CD4-positive, alpha-beta T cell (primary cell): Measurements from ENCODE around the gene CCDC28B. TPM values are rescaled to one million over a fixed set of nuclear protein-coding genes. Genes with fewer than 3 reads are reported as not detected.

Experiments
- ATAC-seq: fragments of 200-7000 bp; cut with Tn5 transposase; one replicate; pipeline ENCODE4 v1.10.0; 2022; ENCODE audit warnings: mild to moderate bottlenecking; ENCODE audit not compliant: poor library complexity
- CTCF ChIA-PET: fragments of 350-600 bp; sonication (Branson Sonifier 250); formaldehyde crosslinking; loops from one replicate; lab custom pipeline; 2021; ENCODE audit warnings: antibody characterized with exemption, inconsistent platforms; lab: Charles Lee
- POLR2A ChIA-PET: fragments of 350-600 bp; sonication (Branson Sonifier 250); formaldehyde crosslinking; loops from one replicate; lab custom pipeline; 2021; ENCODE audit warnings: antibody characterized with exemption, inconsistent platforms; lab: Charles Lee
- DNase-seq, 14 experiments: peaks; one replicate each; pipeline ENCODE4 v3.0.0-alpha.2; 2013 to 2020; ENCODE audit warnings: mixed read lengths in 2 of 14
- H3K27ac ChIP-seq, 2 donors: one replicate each; pipeline versions ENCODE4 v1.5.1 to v1.7.0; 2013; ENCODE audit warnings: low read length in 2 of 2, low read depth in 1 of 2, mild to moderate bottlenecking in 1 of 2
- H3K27me3 ChIP-seq, 2 experiments: 1 replicate in 1 of 2; 2 replicates in 1 of 2; pipeline versions ENCODE4 v1.6.1 to v1.7.0; 2013; ENCODE audit warnings: low read length in 2 of 2, control low read depth in 1 of 2, mild to moderate bottlenecking in 1 of 2, moderate library complexity in 1 of 2; ENCODE audit not compliant: insufficient read depth in 2 of 2, control insufficient read depth in 1 of 2
- H3K36me3 ChIP-seq: one replicate; pipeline ENCODE4 v1.6.1; 2013; ENCODE audit warnings: low read length, control low read depth; ENCODE audit not compliant: insufficient read depth
- H3K4me1 ChIP-seq: one replicate; pipeline ENCODE4 v1.6.1; 2013; ENCODE audit warnings: low read length, control low read depth; ENCODE audit not compliant: insufficient read depth
- H3K4me3 ChIP-seq: one replicate; pipeline ENCODE4 v1.5.1; 2013; ENCODE audit warnings: mild to moderate bottlenecking, low read length, moderate library complexity
- H3K9me3 ChIP-seq, 2 experiments: 1 replicate in 1 of 2; 2 replicates in 1 of 2; pipeline versions ENCODE4 v1.6.1 to v1.7.0; 2013; ENCODE audit warnings: low read length in 2 of 2, mild to moderate bottlenecking in 2 of 2, control low read depth in 1 of 2, moderate library complexity in 1 of 2; ENCODE audit not compliant: control insufficient read depth in 1 of 2, insufficient read depth in 1 of 2
- H3K27ac Mint-ChIP-seq: one replicate; pipeline ENCODE4 v1.8.0; 2020; ENCODE audit warnings: mixed read lengths
- H3K27me3 Mint-ChIP-seq: one replicate; pipeline ENCODE4 v1.8.0; 2021; ENCODE audit warnings: mixed read lengths
- H3K36me3 Mint-ChIP-seq: one replicate; pipeline ENCODE4 v1.8.0; 2021; ENCODE audit warnings: low read depth, mixed read lengths
- H3K4me1 Mint-ChIP-seq: one replicate; pipeline ENCODE4 v1.8.0; 2021; ENCODE audit warnings: low read depth, mixed read lengths
- H3K4me3 Mint-ChIP-seq: one replicate; pipeline ENCODE4 v1.8.0; 2020; ENCODE audit warnings: mild to moderate bottlenecking, mixed read lengths
- H3K9me3 Mint-ChIP-seq: one replicate; pipeline ENCODE4 v1.8.0; 2020; ENCODE audit warnings: mixed read lengths
- CTCF ChIP-seq: fragments of 200-600 bp; IDR thresholded peaks from one replicate; pipeline ENCODE4 v1.8.0; 2022; ENCODE audit warnings: antibody characterized with exemption, mild to moderate bottlenecking
- intact Hi-C, 2 experiments: fragments of 100-400 bp; cut with DNase I in 1 of 2; cut with micrococcal nuclease in 1 of 2; formaldehyde crosslinking; loops; one replicate each; pipeline versions ENCODE4 v1.15.1 to v1.9.0; 2023 to 2025; cut with DNase I, micrococcal nuclease
- total RNA-seq, 174 experiments: library from RNA in 2 of 174; stranded (reverse) in 2 of 174; gene quantifications; one replicate each; pipeline ENCODE4 v1.2.3 and lab custom pipeline; 2021 to 2026

CCDC28B gene
- total RNA-seq, 2 experiments from 2014 or later, result 4.0 to 5.7 TPM

GRCh38 chr1:32241001-32241763, 40.8 kb downstream of the CCDC28B start:
- POLR2A ChIA-PET, result interaction anchor here (0.9 to 21.2 kb wide), 24 partner anchors 8 to 168 kb away, joined by 3 to 543 read pairs (median 7); partner anchors contain the start of genes BSDC1, CCDC28B, HDAC1 and LCK
- peak in 10 of 14 experiments; percentile 28 to 71 (median 42) for DNase-seq
- peaks cover 40% of the 10 kb centered on the region for H3K4me1 ChIP-seq
- no peaks in the 10 kb centered on the region for H3K27me3 Mint-ChIP-seq
- no peaks in the 10 kb centered on the region for H3K36me3 ChIP-seq
- H3K36me3 Mint-ChIP-seq, result peaks cover 4% of the 10 kb centered on the region
- H3K27ac Mint-ChIP-seq, result peak overlapping the region; percentile 64
- no peaks in the 10 kb centered on the region for H3K27me3 ChIP-seq
- H3K4me3 ChIP-seq, result peak overlapping the region; percentile 90
- H3K4me1 Mint-ChIP-seq, result peaks cover 31% of the 10 kb centered on the region
- no peaks in the 10 kb centered on the region for H3K9me3 Mint-ChIP-seq
- peak overlapping the region; percentile 94 for H3K4me3 Mint-ChIP-seq
- CTCF ChIA-PET, result interaction anchor here (0.7 to 4.0 kb wide), 24 partner anchors 8 to 145 kb away, joined by 3 to 48 read pairs (median 8); partner anchors contain the start of genes HDAC1, LCK and MARCKSL1
- peak overlapping the region; percentile 15 to 50 for H3K27ac ChIP-seq
- no peak for TF ChIP-seq CTCF
- H3K9me3 ChIP-seq, result no peaks in the 10 kb centered on the region
- intact Hi-C loops, result loop anchor here in 1 of 2 experiments (2.0 to 5.0 kb wide), 2 partner anchors 34 to 96 kb away; partner anchors contain the start of gene MARCKSL1
- ATAC-seq, result peak; percentile 74

GRCh38 chr1:32242341-32242851, 42.0 kb downstream of the CCDC28B start:
- ChIA-PET CTCF (interaction anchor here (1.0 to 2.0 kb wide), 2 partner anchors 13 to 93 kb away, joined by 3 to 5 read pairs; partner anchors contain the start of gene MARCKSL1), POLR2A (interaction anchor here (1.2 to 21.2 kb wide), 4 partner anchors 20 to 49 kb away, joined by 3 to 543 read pairs (median 6); partner anchors contain the start of genes CCDC28B and HDAC1)
- H3K27ac Mint-ChIP-seq, result peak overlapping the region; percentile 55
- no peaks in the 10 kb centered on the region for H3K9me3 ChIP-seq
- H3K4me3 Mint-ChIP-seq, result peak overlapping the region; percentile 49
- H3K4me3 ChIP-seq, result no peak overlapping the region
- intact Hi-C loops, result loop anchor here in 1 of 2 experiments (5.0 kb wide), 1 partner anchor 95 kb away; the partner anchor contains the start of gene MARCKSL1
- H3K36me3 Mint-ChIP-seq, result peaks cover 4% of the 10 kb centered on the region
- no peaks in the 10 kb centered on the region for H3K27me3 Mint-ChIP-seq
- H3K27me3 ChIP-seq, result no peaks in the 10 kb centered on the region
- peaks cover 52% of the 10 kb centered on the region for H3K4me1 ChIP-seq
- TF ChIP-seq CTCF, result no peak
- no peaks in the 10 kb centered on the region for H3K9me3 Mint-ChIP-seq
- peaks cover 44% of the 10 kb centered on the region for H3K4me1 Mint-ChIP-seq
- ATAC-seq (no peak), DNase-seq (peak in 1 of 14 experiments; percentile 37)
- no peak overlapping the region for H3K27ac ChIP-seq
- no peaks in the 10 kb centered on the region for H3K36me3 ChIP-seq

GRCh38 chr1:32246888-32247273, 46.5 kb downstream of the CCDC28B start, which contains the start of gene FAM167B:
Gene FAM167B, plus strand, starts transcription at chr1:32247222. Its CDS starts 200 bp downstream, at chr1:32247422.
- ATAC-seq (no peak), DNase-seq (no peak)
- H3K9me3 ChIP-seq, result no peaks in the 10 kb centered on the region
- no peaks in the 10 kb centered on the region for H3K36me3 ChIP-seq
- H3K4me1 ChIP-seq, result peaks cover 67% of the 10 kb centered on the region
- Mint-ChIP-seq H3K36me3 (peaks cover 11% of the 10 kb centered on the region), H3K27ac (peak within 1 kb of the TSS; percentile 99), H3K4me1 (peaks cover 61% of the 10 kb centered on the region), H3K27me3 (no peaks in the 10 kb centered on the region), H3K4me3 (peak within 1 kb of the TSS; percentile 86), H3K9me3 (no peaks in the 10 kb centered on the region)
- peak within 1 kb of the TSS; percentile 41 for H3K4me3 ChIP-seq
- CTCF ChIA-PET, result interaction anchor here (1.0 to 4.5 kb wide), 4 partner anchors 7 to 126 kb away, joined by 3 to 48 read pairs (median 4); no protein-coding TSS in a partner anchor
- POLR2A ChIA-PET, result interaction anchor here (1.8 to 21.2 kb wide), 5 partner anchors 15 to 148 kb away, joined by 5 to 543 read pairs (median 80); partner anchors contain the start of genes BSDC1 and HDAC1
- intact Hi-C loops, result no loop called here
- H3K27me3 ChIP-seq, result no peaks in the 10 kb centered on the region
- no peak for TF ChIP-seq CTCF
- H3K27ac ChIP-seq, result peak within 1 kb of the TSS; percentile 87 to 94
